Activated CD8-positive, alpha-beta memory T cell treated with anti-CD3 and anti-CD28 coated beads for 4 hours (primary cell): ENCODE measurements around the gene HMCN2.
"Not testable (repeated sequence)": the region's sequence is repeated elsewhere in the genome, so short reads cannot be mapped to it uniquely, and the experiment has no call there.

ENCODE experiments used
- DNase-seq, 2 donors: peaks; one replicate each; pipeline ENCODE4 v3.0.0-alpha.2; 2020; ENCODE audit warnings: low read depth in 2 of 2

The HMCN2 gene

DNA sequence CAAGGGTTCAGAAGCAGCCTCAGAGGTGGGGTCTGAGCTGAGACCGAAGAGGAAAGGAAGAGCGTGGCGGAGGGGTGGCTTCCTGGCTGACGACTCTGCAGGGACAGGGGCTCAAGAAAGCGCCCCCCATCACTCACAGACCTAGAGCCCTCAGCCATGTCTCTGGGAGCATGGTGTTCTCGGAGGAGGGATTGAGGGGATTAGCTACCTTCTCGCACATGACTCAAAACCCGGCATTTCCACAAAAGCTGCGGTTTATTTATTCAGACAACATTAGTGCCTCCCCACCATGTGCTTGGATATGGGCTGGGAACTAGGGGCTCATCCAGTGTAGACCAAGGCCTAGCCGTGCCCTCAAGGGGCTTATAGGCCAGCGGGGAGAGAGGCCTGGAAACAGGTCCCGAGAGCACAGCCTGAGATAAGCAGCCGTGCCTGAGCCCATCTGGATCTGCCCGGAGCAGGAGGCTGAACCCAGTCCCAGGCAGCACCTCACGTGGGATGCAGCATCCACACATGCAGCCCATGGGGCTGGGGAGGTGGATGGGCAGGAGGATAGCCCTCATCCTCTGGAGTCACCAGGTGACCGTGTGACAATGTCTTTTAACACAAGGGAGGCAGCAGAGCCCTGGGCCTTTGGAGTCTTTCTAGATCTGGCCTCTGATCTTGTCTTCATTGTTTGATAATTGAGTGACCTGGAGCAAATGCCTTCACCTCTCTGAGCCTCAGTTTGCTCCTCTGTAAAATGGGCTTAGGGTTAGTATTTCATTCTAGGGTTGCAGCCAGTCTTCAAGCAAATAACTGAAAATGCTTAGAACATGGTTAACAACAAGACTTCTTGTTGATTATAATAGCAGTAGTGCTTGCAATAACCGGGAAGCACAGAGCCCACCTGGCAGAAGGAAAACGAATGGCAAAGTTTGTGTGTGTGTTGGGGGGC, 878 bp upstream of the HMCN2 start:
- DNase-seq, result no peak

DNA sequence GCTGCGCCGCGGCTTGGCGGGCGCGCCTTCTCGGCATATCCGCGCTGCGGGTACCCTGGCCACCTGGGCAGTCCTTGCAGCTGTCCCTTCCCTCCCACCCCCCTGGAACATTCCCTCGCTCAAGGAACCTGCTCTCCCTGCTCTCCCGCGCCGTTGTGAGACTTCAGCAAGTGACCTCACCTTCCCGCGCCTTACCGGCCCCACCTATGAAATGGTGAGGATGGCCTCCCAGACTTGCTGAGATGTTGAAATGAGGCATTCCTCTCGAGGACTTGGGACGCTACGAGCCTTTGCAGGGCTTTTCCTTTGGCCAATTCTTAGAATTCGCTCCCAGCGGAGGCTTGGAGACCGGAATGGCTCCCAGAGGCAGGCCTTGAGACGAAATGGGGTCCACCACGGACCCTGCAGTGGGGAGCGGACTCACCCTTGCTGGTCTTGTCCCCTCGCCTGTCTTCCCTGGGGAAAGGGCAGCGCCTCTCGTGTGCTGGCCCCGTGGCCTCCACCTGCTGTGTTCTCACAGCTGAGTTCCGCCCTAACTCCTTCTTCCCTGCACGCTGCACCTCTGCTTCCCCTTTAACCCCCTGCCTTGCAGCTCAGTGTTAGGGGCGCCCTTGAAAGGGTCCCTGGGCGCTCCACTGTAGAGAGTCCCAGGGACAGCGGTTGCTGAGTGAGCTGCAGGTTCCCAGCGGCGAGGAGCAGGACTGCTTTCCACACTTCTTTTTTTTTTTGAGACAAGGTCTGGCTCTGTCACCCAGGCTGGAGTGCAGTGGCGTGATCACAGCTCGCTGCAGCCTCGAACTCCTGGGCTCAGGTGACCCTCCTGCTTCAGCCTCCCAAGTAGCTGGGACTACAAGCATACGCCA, 907 bp downstream of the HMCN2 start:
- no peak for DNase-seq

DNA sequence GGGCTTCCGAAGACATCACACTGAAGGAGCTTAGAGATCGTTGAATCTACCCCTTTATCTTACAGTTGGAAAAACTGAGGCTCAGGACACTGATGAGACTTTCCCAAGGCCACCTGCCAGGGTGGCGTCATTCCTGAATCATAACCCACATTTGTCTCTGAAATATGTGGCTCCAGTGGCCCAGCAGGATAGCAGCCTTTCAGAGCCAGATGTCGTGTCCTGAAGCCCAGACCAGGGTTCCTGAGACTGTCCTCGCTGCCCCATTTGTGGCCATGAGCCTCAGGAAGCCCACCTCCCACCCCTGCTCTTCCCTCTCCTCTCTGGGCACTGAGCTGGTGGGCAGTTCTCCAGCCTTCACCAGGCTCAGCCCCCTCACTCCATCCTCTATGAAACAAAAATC, 2.4 kb downstream of the HMCN2 start:
- no peak for DNase-seq

DNA sequence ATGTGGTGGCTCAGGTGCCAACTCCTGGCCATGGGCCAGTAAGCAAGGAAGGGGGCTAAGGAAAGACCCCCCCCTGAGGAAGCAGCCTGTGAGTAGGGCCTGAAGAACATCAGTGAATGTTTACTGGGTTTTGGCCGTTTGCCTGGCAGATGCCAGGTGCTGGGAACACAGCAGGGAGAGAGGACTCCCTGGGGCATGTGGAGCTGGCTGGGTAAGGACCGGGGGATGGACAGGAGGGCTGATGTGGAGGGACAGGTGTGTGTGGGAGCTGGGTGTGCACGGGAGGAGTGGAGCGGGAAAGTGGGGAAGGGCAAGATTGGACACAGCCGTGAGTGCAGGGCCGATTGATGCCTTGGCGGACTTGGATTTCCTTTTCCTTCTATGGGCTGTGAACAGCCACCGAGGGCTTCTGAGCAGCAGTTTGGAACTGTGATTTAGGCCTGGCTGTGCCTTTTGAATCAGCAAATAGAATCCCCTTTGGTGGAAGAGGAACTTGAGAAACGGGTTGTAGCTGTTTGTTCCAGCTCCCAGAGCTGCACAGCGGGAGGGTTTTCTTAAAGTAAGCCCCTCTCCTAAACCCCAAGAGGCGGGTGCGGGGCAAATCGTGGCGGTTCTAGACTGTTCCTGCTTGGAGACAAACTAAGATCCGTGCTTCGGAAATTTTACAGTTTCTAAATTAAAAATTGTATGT, 3.1 kb downstream of the HMCN2 start:
- DNase-seq, result no peak

DNA sequence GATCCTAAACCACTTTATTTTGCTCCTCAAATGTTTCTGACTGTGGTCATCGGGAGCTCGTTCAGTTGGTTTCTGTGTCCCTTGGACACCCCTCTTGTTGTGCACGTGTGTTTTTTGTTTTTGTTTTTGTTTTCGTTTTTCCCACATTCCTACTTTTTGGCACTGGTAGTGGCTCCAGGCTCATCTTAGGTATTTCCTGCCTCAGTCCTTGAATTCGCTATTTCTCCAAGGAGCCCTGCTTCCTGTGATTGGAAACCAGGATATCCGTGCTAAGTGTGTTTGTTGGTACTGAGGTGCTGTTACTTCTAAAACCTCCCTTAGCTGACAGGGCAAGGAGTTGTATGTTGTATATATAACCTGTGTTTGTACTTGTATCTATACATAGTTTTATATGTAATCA, 5.9 kb downstream of the HMCN2 start:
- DNase-seq, result no peak

DNA sequence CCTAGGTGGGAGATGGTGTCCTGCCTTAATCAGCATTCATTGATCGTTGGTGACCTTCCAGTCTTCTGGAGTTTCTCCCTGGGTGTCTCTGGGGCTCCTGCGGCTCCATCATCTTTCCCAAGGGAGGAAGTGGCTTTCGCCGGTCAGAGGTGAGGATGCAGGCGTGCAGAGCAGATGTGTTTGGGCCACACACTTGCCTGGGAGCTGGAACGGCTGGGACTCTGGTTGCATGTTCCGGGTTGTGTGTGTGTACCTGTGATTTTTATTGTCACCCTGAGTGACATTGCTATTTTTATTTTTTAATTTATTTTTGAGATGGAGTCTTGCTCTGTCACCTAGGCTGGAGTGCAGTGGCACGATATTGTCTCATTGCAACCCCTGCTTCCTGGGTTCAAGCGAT, 9.6 kb downstream of the HMCN2 start:
- no peak for DNase-seq

DNA sequence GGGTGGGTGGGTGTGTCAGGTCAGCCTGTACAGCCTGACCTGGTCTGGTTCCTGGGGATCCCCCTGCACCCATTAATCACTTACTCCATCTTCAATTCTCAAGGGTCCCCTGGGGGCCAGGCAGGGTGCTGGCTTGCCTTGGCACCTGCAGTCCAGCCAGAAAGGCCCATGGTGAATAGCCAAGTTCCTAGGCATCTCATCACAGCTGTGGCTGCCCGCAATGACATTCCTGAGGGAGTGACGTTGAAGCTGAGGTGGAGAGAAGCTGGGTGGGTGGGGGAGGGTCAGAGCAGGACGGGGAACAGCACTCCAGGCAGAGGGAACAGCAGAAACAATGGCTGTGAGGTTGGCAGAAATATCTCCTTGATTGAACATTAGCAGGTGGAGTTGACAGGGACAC, 10.6 kb downstream of the HMCN2 start:
- DNase-seq, result no peak

DNA sequence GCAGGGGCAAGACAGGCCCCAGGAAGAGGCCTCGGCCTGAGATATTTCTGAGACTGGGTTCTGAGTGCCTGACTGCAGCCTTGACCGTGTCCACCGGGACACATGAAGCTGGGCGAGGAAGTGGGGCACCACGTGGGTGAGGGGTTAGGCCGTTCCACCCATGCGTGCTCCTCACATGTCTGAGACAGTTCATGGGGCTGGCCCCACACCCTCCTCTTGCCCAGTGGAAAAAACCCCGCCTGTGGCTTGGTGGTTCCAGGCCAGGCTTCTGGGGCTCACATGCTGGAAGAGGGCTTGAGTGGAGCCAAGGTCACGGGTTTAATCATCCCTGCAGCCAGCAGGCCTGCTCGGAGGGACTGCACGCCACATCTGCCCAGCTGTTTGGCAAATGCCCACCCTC, 11.4 kb downstream of the HMCN2 start:
- DNase-seq, result no peak

DNA sequence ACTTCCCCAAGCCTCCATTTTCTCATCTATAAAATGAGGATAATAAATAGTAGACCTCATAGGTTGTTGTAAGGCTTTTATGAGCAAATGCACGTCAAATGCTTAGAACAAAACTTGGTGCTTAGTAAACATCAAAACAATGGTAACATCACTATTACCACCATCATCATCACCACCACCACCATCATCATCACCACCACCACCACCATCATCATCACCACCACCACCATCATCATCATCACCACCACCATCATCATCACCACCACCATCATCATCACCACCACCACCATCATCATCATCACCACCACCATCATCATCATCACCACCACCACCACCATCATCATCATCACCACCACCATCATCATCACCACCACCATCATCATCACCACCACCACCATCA, 12.0 kb downstream of the HMCN2 start:
- DNase-seq, result not testable (repeated sequence)

DNA sequence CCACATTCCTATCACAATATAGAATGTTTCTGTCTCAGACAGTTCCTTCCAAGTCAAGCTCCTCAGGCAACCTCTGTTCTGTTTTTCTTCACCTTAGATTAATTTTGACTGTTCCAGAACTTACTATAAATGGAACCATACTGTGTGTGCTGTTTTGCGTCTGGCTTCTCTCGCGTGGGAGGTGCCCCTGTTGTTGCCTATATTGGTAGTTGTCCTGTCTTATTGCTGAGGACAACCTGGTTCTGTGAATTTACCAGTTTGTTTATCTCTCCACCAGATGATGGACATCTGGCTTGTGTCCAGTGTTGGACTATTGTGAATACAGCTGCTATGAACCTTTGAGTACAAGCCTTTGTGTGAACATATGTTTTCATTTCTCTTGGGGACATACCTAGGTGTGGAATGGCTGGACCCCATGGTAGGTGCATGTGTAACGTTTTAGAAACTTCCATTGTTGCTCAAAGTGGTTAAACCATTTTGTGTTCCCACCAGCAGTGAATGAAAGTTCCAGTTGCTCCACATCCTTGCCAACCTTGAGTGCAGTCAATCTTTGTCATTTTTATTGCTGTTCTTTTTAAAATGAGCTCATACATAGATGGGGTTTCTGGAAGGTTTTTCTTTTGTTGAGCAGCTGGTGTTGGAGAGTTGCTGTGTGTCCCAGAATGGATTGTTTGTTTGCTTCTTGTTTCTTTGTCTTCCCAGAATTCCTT, 18.1 kb downstream of the HMCN2 start:
- no peak for DNase-seq

DNA sequence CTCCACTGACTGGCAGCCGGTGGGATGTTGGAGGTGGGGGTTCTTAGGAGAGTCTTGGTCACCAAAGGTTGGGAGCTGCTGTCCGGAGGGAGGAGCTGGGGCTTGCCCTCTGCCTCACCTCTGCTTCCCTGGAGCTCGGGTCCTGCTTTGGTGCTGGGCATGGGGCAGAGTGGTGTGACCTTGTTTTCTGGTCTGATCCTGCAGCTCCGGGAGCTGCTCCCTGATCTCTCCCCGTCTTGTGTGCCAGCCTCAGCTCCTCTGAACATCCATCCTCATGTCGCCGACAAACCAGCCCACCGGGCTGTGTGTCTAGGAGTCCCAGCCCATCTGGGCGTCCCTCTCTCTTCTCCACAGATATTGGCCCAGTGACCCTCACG, 18.7 kb downstream of the HMCN2 start:
- no peak for DNase-seq

DNA sequence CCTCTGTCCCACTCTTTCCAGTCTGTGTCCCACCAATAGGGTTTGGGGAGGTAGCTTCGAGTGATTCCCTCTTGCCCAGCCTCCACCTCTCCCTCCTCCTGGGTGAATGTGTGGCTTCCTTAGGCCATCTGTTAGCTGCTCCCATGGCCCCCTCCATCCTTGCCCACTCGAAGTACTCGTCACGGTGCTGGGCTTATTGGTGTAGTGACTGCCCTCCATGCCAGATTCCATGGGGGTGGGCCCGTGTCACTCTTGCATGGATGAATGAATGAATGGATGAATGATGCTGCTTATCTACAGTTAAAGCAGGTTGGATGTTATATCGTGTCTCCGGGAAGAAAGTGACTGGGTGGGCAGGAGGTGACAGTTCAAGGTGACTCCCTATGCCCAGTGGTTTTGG, 19.1 kb downstream of the HMCN2 start:
- no peak for DNase-seq

DNA sequence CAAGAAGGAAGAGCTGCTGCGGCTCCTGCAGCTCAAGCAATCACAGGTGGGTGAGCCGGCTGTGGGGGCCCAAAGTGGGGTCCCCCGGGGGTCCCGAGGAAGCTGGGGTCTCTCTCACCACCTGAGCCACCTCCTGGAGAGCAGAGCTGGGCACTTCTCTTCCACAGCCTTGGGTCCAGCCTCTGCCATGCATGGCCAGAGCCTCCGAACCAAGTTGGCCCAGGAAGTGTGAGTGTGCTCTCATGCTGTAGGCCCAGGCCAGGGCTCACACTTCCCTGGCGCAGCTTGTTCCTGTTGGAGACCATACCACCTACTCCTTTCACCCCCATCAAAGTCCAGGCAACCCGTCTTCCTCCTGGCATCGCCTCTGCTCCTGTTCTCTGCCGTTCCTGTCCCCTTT, 19.7 kb downstream of the HMCN2 start:
- DNase-seq, result no peak

DNA sequence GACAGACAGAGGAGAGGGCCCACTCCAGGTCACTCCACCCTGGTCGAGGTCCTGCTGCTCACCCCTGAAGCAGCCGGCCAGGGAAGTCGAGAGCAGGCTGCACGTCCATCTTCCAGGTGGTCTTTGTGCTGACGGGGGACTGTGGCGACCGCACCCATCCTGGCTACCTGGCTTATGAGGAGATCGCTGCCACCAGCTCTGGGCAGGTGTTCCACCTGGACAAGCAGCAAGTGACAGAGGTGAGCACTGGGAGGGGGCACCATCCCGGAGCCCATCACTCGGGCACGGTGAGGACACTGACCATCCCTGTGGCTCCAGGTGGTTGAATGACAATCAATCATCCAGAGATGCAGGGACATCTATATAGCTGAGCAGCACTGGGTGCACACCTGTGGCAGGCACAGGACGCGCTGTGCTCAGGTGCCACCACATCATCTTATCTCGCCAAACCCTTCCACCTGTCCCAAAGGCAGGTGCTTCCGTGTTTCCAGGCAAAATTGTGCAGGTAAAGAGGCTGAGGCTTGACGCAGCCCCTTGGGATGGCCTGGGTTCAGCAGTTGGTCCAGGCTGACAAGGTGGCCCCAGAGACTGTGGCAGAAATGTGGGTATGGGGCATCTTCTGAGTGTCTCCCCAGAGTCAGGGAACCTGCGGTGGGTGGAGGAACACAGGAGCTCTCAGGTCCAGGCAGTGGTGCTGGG, 20.7 kb downstream of the HMCN2 start:
- no peak for DNase-seq

DNA sequence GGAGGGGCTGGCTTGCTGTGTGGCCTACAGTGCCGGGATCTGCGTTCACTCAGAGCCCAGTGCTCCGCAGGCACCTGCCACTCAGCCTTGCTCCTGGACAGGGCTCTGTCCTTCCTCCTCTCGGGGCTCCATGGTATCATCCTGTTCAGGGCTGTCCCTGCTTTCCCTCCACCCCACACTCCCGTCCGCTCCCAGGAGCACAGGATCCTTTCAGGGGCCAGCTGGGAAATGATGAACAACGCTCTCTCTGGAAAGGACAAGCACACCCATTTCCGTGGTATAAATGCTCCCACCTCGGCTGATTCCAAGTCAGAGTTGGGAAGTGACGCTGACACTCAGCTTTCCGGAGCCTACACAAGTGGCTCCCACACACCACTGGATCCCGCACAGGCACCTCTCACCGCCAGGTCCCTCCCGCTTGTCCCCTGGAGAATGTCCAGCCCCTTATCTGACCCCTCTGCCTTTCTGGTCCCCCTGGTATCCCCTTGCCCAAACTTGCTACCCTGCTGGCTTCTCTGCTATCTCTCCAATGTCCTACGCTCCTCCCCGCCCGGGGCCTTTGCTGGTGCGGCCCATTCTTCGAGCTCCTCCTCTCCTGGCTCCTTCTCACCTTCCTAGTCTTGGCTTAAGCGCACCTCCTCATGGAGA, 21.3 kb downstream of the HMCN2 start:
- no peak for DNase-seq

DNA sequence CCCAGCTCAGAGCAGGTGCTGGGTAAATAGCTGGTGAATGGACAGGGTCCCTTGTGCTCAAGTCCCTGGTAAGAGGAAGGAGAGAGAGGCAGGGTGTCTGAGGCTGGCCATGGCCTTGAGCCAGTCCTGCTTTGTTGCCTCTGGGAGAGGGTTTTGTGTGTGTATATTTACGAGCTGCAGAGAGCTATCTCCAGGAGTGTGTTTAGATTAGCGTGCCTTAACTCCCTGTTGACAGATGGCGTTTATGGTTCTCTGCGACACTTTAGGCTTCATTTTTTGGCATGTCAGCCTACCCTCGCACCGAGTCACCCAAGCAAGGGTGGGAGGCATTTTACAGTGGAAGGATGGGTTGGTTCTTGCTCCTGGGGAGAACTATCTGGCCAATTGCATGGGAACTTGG, 22.2 kb downstream of the HMCN2 start:
- no peak for DNase-seq

DNA sequence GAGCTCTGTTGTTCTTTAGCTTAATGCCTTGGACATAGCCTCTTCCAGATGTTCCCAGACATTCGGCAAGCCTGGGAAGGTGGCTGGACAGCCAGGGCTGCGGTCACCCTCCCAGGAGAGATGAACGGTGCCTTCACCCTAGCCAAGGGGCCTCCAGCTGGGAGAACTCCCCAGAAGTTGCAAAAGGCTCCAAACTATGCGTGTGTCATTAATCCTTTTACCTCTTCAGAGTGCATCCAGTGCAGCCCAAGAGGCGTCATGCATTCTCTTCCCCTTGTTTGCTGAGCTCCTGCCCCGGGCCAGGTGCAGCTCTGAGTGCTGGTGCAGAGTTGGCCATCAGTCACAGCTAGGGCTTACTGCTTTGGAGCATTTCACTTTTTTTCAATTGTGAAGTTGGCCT, 22.8 kb downstream of the HMCN2 start:
- DNase-seq, result no peak

DNA sequence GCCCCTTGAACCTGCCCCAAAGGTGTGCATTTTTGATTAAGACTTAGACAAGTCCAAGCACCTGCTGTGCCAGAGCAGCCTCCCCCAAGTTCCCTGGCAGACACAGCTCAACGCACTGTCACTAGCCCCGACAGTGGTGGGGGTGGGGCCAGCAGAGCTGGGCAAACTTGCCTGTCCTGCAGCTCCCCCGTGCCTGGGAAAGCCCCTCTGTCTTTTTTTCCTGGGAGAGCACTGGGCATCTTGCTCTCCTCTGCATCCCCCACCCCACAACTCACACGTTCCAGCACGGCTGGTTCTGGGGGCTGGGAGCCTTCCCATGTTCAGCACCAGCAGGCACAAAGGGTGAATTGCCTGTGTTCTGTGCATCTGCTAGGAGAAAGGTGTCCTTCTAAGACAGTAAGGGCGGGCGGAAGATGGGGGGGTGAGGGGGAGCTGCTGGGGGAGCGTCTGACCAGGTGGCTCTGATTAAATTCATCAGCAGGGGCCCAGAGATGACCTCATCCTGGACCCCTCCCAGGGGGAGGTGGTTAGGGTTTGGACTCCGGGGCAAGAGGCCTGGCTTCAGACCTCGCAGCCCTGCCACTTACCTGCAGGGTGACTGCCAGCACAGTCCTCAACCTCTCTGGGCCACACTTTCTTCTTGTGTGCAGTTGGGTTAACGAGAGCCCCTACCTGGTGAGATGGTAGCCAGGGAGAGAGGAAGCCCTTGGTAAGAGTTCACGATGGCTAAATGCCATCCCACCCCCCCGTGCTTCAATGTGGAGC, 23.5 kb downstream of the HMCN2 start:
- no peak for DNase-seq

DNA sequence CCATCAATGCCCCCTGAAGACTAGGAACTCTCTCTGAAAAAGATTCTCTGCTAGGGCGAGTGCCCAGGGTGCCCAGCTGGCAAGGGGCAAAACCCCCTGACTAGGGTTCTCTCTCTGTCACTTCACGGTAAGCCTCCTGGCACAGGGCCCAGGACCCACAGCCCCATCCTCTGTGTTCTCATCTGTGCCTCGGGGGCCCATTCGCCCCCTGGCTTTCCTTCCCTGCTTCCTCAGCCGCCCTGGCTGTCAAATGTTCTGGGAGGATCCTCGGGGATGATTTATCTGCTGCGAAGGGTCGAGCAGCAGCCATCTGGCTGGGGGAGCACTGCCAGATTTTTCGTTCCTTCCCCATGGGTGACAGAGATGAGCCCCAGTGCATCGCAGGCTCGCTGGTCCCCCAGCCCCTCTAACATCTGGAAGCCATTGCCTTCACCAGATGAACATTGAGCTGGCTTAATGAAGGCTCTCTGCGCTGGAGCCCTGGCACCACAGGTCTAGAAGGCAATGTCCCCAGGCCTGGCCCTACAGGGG, 24.2 kb downstream of the HMCN2 start:
- no peak for DNase-seq
